ENCODE measurements around the gene SEC24A. TPM values are rescaled to one million over a fixed set of nuclear protein-coding genes. Genes with fewer than 3 reads are reported as not detected.
"Not testable (repeated sequence)": the region's sequence is repeated elsewhere in the genome, so short reads cannot be mapped to it uniquely, and the experiment has no call there.

The SEC24A gene
- polyA plus RNA-seq, 1 of the 3 experiments (the other 2 are of a cell fraction), result 7.4 TPM

DNA sequence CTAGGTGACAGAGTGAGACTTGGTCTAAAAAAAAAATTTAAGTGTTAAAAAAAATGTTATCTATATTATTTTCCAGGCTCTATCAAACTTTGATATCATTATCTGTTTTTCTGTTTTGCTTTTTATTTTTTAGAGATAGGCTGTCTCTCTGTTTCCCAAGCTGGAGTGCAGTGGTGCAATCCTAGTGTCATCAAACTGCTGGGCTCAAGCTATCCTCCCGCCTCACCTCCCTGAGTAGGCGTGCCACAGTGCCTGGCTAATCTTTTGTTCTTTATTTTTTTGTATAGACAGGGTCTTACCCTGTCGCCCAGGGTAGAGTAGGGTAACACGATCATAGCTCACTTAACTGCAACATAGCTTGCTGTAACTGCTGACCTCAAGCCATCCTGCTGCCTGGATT is 14.4 kb downstream of the SEC24A start (continued):
- TF ChIP-seq CHD2 (IDR thresholded peaks at IDR 0.05; ENCODE audit: low read length, partially characterized antibody) (no peak), RXRA (IDR thresholded peaks at IDR 0.05; ENCODE audit: borderline replicate concordance, low read depth) (no peak), TEAD4 (IDR thresholded peaks at IDR 0.05; ENCODE audit: borderline replicate concordance, insufficient read depth) (no peak)
- TF ChIP-seq, protein P1, sequence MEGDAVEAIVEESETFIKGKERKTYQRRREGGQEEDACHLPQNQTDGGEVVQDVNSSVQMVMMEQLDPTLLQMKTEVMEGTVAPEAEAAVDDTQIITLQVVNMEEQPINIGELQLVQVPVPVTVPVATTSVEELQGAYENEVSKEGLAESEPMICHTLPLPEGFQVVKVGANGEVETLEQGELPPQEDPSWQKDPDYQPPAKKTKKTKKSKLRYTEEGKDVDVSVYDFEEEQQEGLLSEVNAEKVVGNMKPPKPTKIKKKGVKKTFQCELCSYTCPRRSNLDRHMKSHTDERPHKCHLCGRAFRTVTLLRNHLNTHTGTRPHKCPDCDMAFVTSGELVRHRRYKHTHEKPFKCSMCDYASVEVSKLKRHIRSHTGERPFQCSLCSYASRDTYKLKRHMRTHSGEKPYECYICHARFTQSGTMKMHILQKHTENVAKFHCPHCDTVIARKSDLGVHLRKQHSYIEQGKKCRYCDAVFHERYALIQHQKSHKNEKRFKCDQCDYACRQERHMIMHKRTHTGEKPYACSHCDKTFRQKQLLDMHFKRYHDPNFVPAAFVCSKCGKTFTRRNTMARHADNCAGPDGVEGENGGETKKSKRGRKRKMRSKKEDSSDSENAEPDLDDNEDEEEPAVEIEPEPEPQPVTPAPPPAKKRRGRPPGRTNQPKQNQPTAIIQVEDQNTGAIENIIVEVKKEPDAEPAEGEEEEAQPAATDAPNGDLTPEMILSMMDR (IDR thresholded peaks at IDR 0.05), result no peak

DNA sequence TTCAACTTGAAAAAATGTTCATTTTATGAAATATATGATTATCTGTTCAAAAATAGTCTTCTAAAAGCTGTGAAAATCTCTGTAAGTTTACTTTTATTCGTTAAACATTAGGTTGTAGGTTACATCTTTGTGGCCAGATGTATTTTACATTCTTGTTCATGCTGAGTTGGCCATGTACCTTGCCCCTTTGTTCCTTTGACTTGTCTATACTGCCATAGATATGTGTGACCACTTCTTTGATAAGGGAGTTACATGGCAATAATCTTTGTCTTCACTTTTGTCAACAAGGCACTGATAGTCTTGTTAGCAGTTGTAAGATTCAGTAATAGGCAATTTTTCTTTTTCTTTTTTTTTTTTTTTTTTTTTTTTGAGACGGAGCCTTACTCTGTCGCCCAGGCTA is 15.9 kb downstream of the SEC24A start:
- Histone ChIP-seq H3K9me3 (no peaks in the 10 kb centered on the region), H3K36me3 (replicated peaks in 1 of 2; ENCODE audit: control insufficient read depth in 1 of 2, insufficient read depth in 2 of 2, low read length in 1 of 2) (peaks cover 9 to 43% of the 10 kb centered on the region in 2 experiments), H3K4me3 (ENCODE audit: low read depth in 2 of 2, low read length in 1 of 2) (no peak overlapping the region), H3K4me1 (ENCODE audit: control insufficient read depth in 1 of 2, insufficient read depth in 2 of 2, low read depth in 1 of 2, low read length in 1 of 2) (no peaks in the 10 kb centered on the region), H3K79me2 (ENCODE audit: insufficient read depth) (peaks cover 92% of the 10 kb centered on the region), H3F3A (replicated peaks; ENCODE audit: insufficient read depth) (peaks cover 2% of the 10 kb centered on the region), H3K9ac (no peak overlapping the region), H4K20me1 (ENCODE audit: insufficient read depth) (peaks cover 21% of the 10 kb centered on the region), H3K27ac (ENCODE audit: low read depth in 2 of 2, low read length in 1 of 2) (no peak overlapping the region), H3K4me2 (no peak overlapping the region), H2AFZ (ENCODE audit: low read depth) (no peak overlapping the region), H3K27me3 (ENCODE audit: insufficient read depth) (no peaks in the 10 kb centered on the region), H3K9me2 (no peaks in the 10 kb centered on the region)
- TF ChIP-seq EZH2phosphoT487 (IDR thresholded peaks at IDR 0.05; ENCODE audit: borderline replicate concordance, low read depth), result no peak
- TF ChIP-seq NFIC (IDR thresholded peaks at IDR 0.05; ENCODE audit: borderline replicate concordance), result no peak
- no peak for TF ChIP-seq EP300 (IDR thresholded peaks at IDR 0.05; ENCODE audit: borderline replicate concordance in 1 of 2, low read depth in 1 of 2, low read length in 1 of 2)
- TF ChIP-seq, protein P2, sequence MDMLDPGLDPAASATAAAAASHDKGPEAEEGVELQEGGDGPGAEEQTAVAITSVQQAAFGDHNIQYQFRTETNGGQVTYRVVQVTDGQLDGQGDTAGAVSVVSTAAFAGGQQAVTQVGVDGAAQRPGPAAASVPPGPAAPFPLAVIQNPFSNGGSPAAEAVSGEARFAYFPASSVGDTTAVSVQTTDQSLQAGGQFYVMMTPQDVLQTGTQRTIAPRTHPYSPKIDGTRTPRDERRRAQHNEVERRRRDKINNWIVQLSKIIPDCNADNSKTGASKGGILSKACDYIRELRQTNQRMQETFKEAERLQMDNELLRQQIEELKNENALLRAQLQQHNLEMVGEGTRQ (IDR thresholded peaks at IDR 0.05; ENCODE audit: borderline replicate concordance, low read depth, low read length), result no peak
- TF ChIP-seq, protein P3, sequence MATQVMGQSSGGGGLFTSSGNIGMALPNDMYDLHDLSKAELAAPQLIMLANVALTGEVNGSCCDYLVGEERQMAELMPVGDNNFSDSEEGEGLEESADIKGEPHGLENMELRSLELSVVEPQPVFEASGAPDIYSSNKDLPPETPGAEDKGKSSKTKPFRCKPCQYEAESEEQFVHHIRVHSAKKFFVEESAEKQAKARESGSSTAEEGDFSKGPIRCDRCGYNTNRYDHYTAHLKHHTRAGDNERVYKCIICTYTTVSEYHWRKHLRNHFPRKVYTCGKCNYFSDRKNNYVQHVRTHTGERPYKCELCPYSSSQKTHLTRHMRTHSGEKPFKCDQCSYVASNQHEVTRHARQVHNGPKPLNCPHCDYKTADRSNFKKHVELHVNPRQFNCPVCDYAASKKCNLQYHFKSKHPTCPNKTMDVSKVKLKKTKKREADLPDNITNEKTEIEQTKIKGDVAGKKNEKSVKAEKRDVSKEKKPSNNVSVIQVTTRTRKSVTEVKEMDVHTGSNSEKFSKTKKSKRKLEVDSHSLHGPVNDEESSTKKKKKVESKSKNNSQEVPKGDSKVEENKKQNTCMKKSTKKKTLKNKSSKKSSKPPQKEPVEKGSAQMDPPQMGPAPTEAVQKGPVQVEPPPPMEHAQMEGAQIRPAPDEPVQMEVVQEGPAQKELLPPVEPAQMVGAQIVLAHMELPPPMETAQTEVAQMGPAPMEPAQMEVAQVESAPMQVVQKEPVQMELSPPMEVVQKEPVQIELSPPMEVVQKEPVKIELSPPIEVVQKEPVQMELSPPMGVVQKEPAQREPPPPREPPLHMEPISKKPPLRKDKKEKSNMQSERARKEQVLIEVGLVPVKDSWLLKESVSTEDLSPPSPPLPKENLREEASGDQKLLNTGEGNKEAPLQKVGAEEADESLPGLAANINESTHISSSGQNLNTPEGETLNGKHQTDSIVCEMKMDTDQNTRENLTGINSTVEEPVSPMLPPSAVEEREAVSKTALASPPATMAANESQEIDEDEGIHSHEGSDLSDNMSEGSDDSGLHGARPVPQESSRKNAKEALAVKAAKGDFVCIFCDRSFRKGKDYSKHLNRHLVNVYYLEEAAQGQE (IDR thresholded peaks at IDR 0.05; ENCODE audit: low read depth, low read length), result no peak
- no peak for TF ChIP-seq GABPA (IDR thresholded peaks at IDR 0.05; ENCODE audit: low read depth)
- no peak for TF ChIP-seq FOXM1 (IDR thresholded peaks at IDR 0.05; ENCODE audit: low read depth)
- no peak for TF ChIP-seq MEF2A (IDR thresholded peaks at IDR 0.05; ENCODE audit: borderline replicate concordance, low read depth)
- no peak for TF ChIP-seq TAF1 (IDR thresholded peaks at IDR 0.05; ENCODE audit: borderline replicate concordance, low read depth, low read length)
- no peak for TF ChIP-seq ELF1 (IDR thresholded peaks at IDR 0.05)
- TF ChIP-seq, protein P1 (IDR thresholded peaks at IDR 0.05), result no peak
- no peak for TF ChIP-seq FOSL2 (IDR thresholded peaks at IDR 0.05; ENCODE audit: borderline replicate concordance, low read depth)
- TF ChIP-seq NRF1 (IDR thresholded peaks at IDR 0.05; ENCODE audit: low read depth, low read length), result no peak
- TF ChIP-seq YY1 (IDR thresholded peaks at IDR 0.05; ENCODE audit: low read depth), result no peak
- ChIA-PET POLR2A (interaction anchor here (0.6 kb wide), 1 partner anchor 9 kb away, joined by 3 read pairs; no protein-coding TSS in a partner anchor), CTCF (interaction anchor here (1.2 kb wide), 1 partner anchor 9 kb away, joined by 3 read pairs; no protein-coding TSS in a partner anchor)
- no peak for DNase-seq
- WGBS (ENCODE audit: low lambda C conversion rate), result 93% methylated on average over 3 of the region's 3 CpGs

DNA sequence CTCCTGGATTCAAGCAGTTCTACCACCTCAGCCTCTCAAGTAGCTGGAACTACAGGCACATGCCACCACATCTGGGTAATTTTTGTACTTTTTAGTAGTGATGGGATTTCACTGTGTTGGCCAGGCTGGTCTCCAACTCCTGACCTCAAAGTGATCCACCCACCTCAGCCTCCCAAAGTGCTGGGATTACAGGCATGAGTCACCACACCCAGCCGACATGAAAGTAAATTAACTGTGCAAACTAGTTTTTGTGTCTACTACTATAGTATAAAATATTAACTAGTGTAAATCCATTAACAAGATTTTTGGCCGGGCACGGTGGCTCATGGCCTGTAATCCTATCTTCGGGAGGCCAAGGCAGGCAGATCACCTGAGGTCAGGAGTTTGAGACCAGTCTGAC is 25.0 kb downstream of the SEC24A start:
- H3K27me3 ChIP-seq (ENCODE audit: insufficient read depth); DNase-seq; H3K4me1 ChIP-seq (ENCODE audit: control insufficient read depth in 1 of 2, insufficient read depth in 2 of 2, low read depth in 1 of 2, low read length in 1 of 2); H2AFZ ChIP-seq (ENCODE audit: low read depth); H3K9me2 ChIP-seq; H3K9me3 ChIP-seq; H3K4me3 ChIP-seq (ENCODE audit: low read depth in 2 of 2, low read length in 1 of 2); POLR2A ChIA-PET; H3K4me2 ChIP-seq; H3K9ac ChIP-seq; H4K20me1 ChIP-seq (ENCODE audit: insufficient read depth); H3F3A ChIP-seq (replicated peaks; ENCODE audit: insufficient read depth); H3K27ac ChIP-seq (ENCODE audit: low read depth in 2 of 2, low read length in 1 of 2): not testable (repeated sequence)
- WGBS (ENCODE audit: low lambda C conversion rate), result 83% methylated on average over 4 of the region's 4 CpGs
- Histone ChIP-seq H3K36me3 (replicated peaks in 1 of 2; ENCODE audit: control insufficient read depth in 1 of 2, insufficient read depth in 2 of 2, low read length in 1 of 2) (peaks cover 32 to 82% of the 10 kb centered on the region in 2 experiments), H3K79me2 (ENCODE audit: insufficient read depth) (peaks cover 33% of the 10 kb centered on the region)
- CTCF ChIA-PET, result interaction anchor here (0.7 to 1.2 kb wide), 2 partner anchors 9 to 655 kb away, joined by 3 read pairs; no protein-coding TSS in a partner anchor
